Mucosa of stomach (tissue), 1 donor: ENCODE measurements around the gene CD55.
A peak's percentile ranks its signal among the peaks of the same experiment; 100 is the strongest.
"Not testable (repeated sequence)": the region's sequence is repeated elsewhere in the genome, so short reads cannot be mapped to it uniquely, and the experiment has no call there.

ENCODE experiments used
- H3K27me3 ChIP-seq: one replicate; pipeline ENCODE4 v1.7.0; 2013; ENCODE audit warnings: mild to moderate bottlenecking, low read length; ENCODE audit not compliant: control insufficient read depth, insufficient read depth
- H3K36me3 ChIP-seq: one replicate; pipeline ENCODE4 v1.7.0; 2013; ENCODE audit warnings: low read length; ENCODE audit not compliant: control insufficient read depth, insufficient read depth
- H3K4me1 ChIP-seq: one replicate; pipeline ENCODE4 v1.7.0; 2013; ENCODE audit warnings: mild to moderate bottlenecking, low read length; ENCODE audit not compliant: control insufficient read depth, insufficient read depth
- H3K4me3 ChIP-seq: one replicate; pipeline ENCODE4 v1.7.0; 2013; ENCODE audit warnings: low read length
- H3K9ac ChIP-seq: one replicate; pipeline ENCODE4 v1.7.0; 2013; ENCODE audit warnings: mild to moderate bottlenecking, low read length, moderate library complexity
- H3K9me3 ChIP-seq: one replicate; pipeline ENCODE4 v1.7.0; 2013; ENCODE audit warnings: mild to moderate bottlenecking, low read length, moderate library complexity; ENCODE audit not compliant: control insufficient read depth
- donor health status: Pancreatic carcinoma.

CD55 gene

GRCh38 chr1:207319199-207319598, 2.3 kb upstream of the CD55 start:
- Histone ChIP-seq H3K9me3 (no peaks in the 10 kb centered on the region), H3K36me3 (no peaks in the 10 kb centered on the region), H3K4me3 (no peak overlapping the region), H3K9ac (no peak overlapping the region), H3K4me1 (peaks cover 32% of the 10 kb centered on the region), H3K27me3 (no peaks in the 10 kb centered on the region)

- not testable (repeated sequence) for H3K9ac ChIP-seq, H3K4me3 ChIP-seq, H3K9me3 ChIP-seq, H3K36me3 ChIP-seq, H3K27me3 ChIP-seq
- H3K4me1 ChIP-seq, result peaks cover 32% of the 10 kb centered on the region
These were observed 1.4 kb upstream of the CD55 start for GRCh38 chr1:207320105-207320504.

- H3K9me3 ChIP-seq, result no peaks in the 10 kb centered on the region
- H3K9ac ChIP-seq, result peak overlapping the region; percentile 96
- H3K4me1 ChIP-seq, result peaks cover 24% of the 10 kb centered on the region
- H3K36me3 ChIP-seq, result no peaks in the 10 kb centered on the region
- H3K27me3 ChIP-seq, result no peaks in the 10 kb centered on the region
- H3K4me3 ChIP-seq, result peak overlapping the region; percentile 95
These were observed 540 bp downstream of the CD55 start for GRCh38 chr1:207321790-207322645.

GRCh38 chr1:207323425-207324225, 2.1 kb downstream of the CD55 start:
- H3K9ac ChIP-seq, result no peak overlapping the region
- H3K4me3 ChIP-seq, result no peak overlapping the region
- no peaks in the 10 kb centered on the region for H3K27me3 ChIP-seq
- H3K36me3 ChIP-seq, result no peaks in the 10 kb centered on the region
- peaks cover 11% of the 10 kb centered on the region for H3K4me1 ChIP-seq
- H3K9me3 ChIP-seq, result no peaks in the 10 kb centered on the region

GRCh38 chr1:207328004-207328403, 6.5 kb downstream of the CD55 start:
- peaks cover 7% of the 10 kb centered on the region for H3K4me1 ChIP-seq
- H3K27me3 ChIP-seq, result no peaks in the 10 kb centered on the region
- H3K9ac ChIP-seq, result no peak overlapping the region
- H3K4me3 ChIP-seq, result no peak overlapping the region
- H3K36me3 ChIP-seq, result no peaks in the 10 kb centered on the region
- no peaks in the 10 kb centered on the region for H3K9me3 ChIP-seq

- H3K36me3 ChIP-seq, result no peaks in the 10 kb centered on the region
- H3K4me3 ChIP-seq, result no peak overlapping the region
- peaks cover 8% of the 10 kb centered on the region for H3K4me1 ChIP-seq
- H3K9me3 ChIP-seq, result no peaks in the 10 kb centered on the region
- no peaks in the 10 kb centered on the region for H3K27me3 ChIP-seq
- H3K9ac ChIP-seq, result no peak overlapping the region
These were observed 7.5 kb downstream of the CD55 start for GRCh38 chr1:207328908-207329440.

GRCh38 chr1:207329469-207329868, 8.0 kb downstream of the CD55 start:
- Histone ChIP-seq H3K36me3 (no peaks in the 10 kb centered on the region), H3K4me1 (peaks cover 8% of the 10 kb centered on the region), H3K9ac (no peak overlapping the region), H3K27me3 (no peaks in the 10 kb centered on the region), H3K9me3 (no peaks in the 10 kb centered on the region), H3K4me3 (no peak overlapping the region)

- Histone ChIP-seq H3K4me1 (peaks cover 8% of the 10 kb centered on the region), H3K4me3 (no peak overlapping the region), H3K27me3 (no peaks in the 10 kb centered on the region), H3K9ac (no peak overlapping the region), H3K9me3 (no peaks in the 10 kb centered on the region), H3K36me3 (no peaks in the 10 kb centered on the region)
These were observed 8.7 kb downstream of the CD55 start for GRCh38 chr1:207330011-207330710.

GRCh38 chr1:207331354-207332313, 10.2 kb downstream of the CD55 start:
- no peak overlapping the region for H3K4me3 ChIP-seq
- H3K4me1 ChIP-seq, result peaks cover 8% of the 10 kb centered on the region
- H3K9me3 ChIP-seq, result no peaks in the 10 kb centered on the region
- no peaks in the 10 kb centered on the region for H3K27me3 ChIP-seq
- H3K36me3 ChIP-seq, result peaks cover under 1% of the 10 kb centered on the region
- no peak overlapping the region for H3K9ac ChIP-seq

- H3K36me3 ChIP-seq, result peaks cover 5% of the 10 kb centered on the region
These were observed 11.6 kb downstream of the CD55 start for GRCh38 chr1:207333009-207333600.

GRCh38 chr1:207333620-207334019, 12.1 kb downstream of the CD55 start:
- H3K9me3 ChIP-seq, result no peaks in the 10 kb centered on the region
- no peak overlapping the region for H3K4me3 ChIP-seq
- no peak overlapping the region for H3K9ac ChIP-seq
- H3K4me1 ChIP-seq, result peaks cover 9% of the 10 kb centered on the region
- H3K27me3 ChIP-seq, result no peaks in the 10 kb centered on the region
- peaks cover 5% of the 10 kb centered on the region for H3K36me3 ChIP-seq

More at GRCh38 chr1:207333009-207333600, 11.6 kb downstream of the CD55 start:
- H3K9me3 ChIP-seq, result no peaks in the 10 kb centered on the region
- H3K4me1 ChIP-seq, result peaks cover 8% of the 10 kb centered on the region
- no peak overlapping the region for H3K4me3 ChIP-seq
- no peaks in the 10 kb centered on the region for H3K27me3 ChIP-seq
- no peak overlapping the region for H3K9ac ChIP-seq
